B cell (primary cell): Measurements from ENCODE around the gene TRAPPC2. TPM values are rescaled to one million over a fixed set of nuclear protein-coding genes. Genes with fewer than 3 reads are reported as not detected.

Source experiments
- ATAC-seq: fragments of 200-7000 bp; cut with Tn5 transposase; one replicate; pipeline ENCODE4 v1.10.0; 2021; ENCODE audit warnings: low read depth, mild to moderate bottlenecking, moderate number of reproducible peaks, moderate library complexity
- CTCF ChIA-PET: fragments of 350-600 bp; sonication (Branson Sonifier 250); formaldehyde crosslinking; loops from one replicate; lab custom pipeline; 2021; ENCODE audit warnings: antibody characterized with exemption, inconsistent platforms; lab: Charles Lee
- POLR2A ChIA-PET: fragments of 350-600 bp; sonication (Branson Sonifier 250); formaldehyde crosslinking; loops from one replicate; lab custom pipeline; 2021; ENCODE audit warnings: antibody characterized with exemption; lab: Charles Lee
- DNase-seq: peaks from one replicate; pipeline ENCODE4 v3.0.0; 2013
- H2AFZ ChIP-seq: 2 replicates; pipeline ENCODE4 v1.6.1; 2012; ENCODE audit warnings: mild to moderate bottlenecking, low read depth, low read length; ENCODE audit not compliant: insufficient read depth, poor library complexity, severe bottlenecking
- H3K27ac ChIP-seq, 2 donors: 1 replicate in 1 of 2; 2 replicates in 1 of 2; pipeline ENCODE4 v1.5.1; 2012 to 2013; ENCODE audit warnings: low read length in 2 of 2, mild to moderate bottlenecking in 2 of 2, moderate library complexity in 1 of 2
- H3K27me3 ChIP-seq, 4 experiments: fragments of 200-600 bp in 1 of 4; sonication (generic) in 1 of 4; replicated peaks in 1 of 4; 1 replicate in 2 of 4; 2 replicates in 2 of 4; pipeline versions ENCODE4 v1.6.1 to v1.7.0; 2013 to 2016; ENCODE audit warnings: low read length in 3 of 4, mild to moderate bottlenecking in 2 of 4, mixed read lengths in 1 of 4, moderate library complexity in 1 of 4; ENCODE audit not compliant: insufficient read depth in 4 of 4, control insufficient read depth in 3 of 4; ENCODE audit errors: control extremely low read depth in 1 of 4
- H3K36me3 ChIP-seq, 2 experiments: replicated peaks in 1 of 2; 1 replicate in 1 of 2; 2 replicates in 1 of 2; pipeline versions ENCODE4 v1.6.1 to v1.7.1; 2013; ENCODE audit warnings: low read length in 1 of 2; ENCODE audit not compliant: insufficient read depth in 2 of 2, control insufficient read depth in 1 of 2; ENCODE audit errors: control extremely low read depth in 1 of 2, extremely low read depth in 1 of 2
- H3K4me1 ChIP-seq, 2 donors: fragments of 200-600 bp in 1 of 2; sonication (generic) in 1 of 2; 1 replicate in 1 of 2; 2 replicates in 1 of 2; pipeline versions ENCODE4 v1.5.1 to v1.6.1; 2013 to 2017; ENCODE audit warnings: low read length in 2 of 2; ENCODE audit not compliant: control insufficient read depth in 2 of 2, insufficient read depth in 2 of 2
- H3K4me2 ChIP-seq: replicated peaks from 2 replicates; pipeline ENCODE3; 2012; ENCODE audit warnings: mild to moderate bottlenecking, low read depth, low read length; ENCODE audit not compliant: poor library complexity, severe bottlenecking
- H3K4me3 ChIP-seq, 5 experiments: fragments of 200-600 bp in 1 of 5; sonication (generic) in 1 of 5; 1 replicate in 3 of 5; 2 replicates in 2 of 5; pipeline versions ENCODE4 v1.5.1 to v1.7.0; 2011 to 2016; ENCODE audit warnings: low read length in 4 of 5, mild to moderate bottlenecking in 4 of 5, low read depth in 2 of 5, control low read depth in 1 of 5, moderate library complexity in 1 of 5; ENCODE audit not compliant: insufficient read depth in 1 of 5; ENCODE audit errors: control extremely low read depth in 1 of 5, extremely low read depth in 1 of 5
- H3K79me2 ChIP-seq: fragments of 200-600 bp; sonication (generic); one replicate; pipeline ENCODE4 v1.6.0; 2016; ENCODE audit warnings: low read length; ENCODE audit not compliant: control insufficient read depth, insufficient read depth
- H3K9ac ChIP-seq: fragments of 200-600 bp; sonication (generic); 2 replicates; pipeline ENCODE4 v1.6.1; 2017; ENCODE audit warnings: mild to moderate bottlenecking, low read length, moderate library complexity
- H3K9me3 ChIP-seq, 3 donors: one replicate each; pipeline versions ENCODE4 v1.6.1 to v1.7.1; 2013; ENCODE audit warnings: low read length in 2 of 3; ENCODE audit not compliant: control insufficient read depth in 2 of 3, insufficient read depth in 1 of 3; ENCODE audit errors: control extremely low read depth in 1 of 3
- H4K20me1 ChIP-seq: 2 replicates; pipeline ENCODE4 v1.6.0; 2012; ENCODE audit warnings: mild to moderate bottlenecking, low read length; ENCODE audit not compliant: insufficient read depth, control insufficient read depth, poor library complexity, severe bottlenecking
- H3K27ac Mint-ChIP-seq: one replicate; pipeline ENCODE4 v1.8.0; 2021; ENCODE audit warnings: mixed read lengths
- H3K27me3 Mint-ChIP-seq: one replicate; pipeline ENCODE4 v1.8.0; 2021; ENCODE audit warnings: mixed read lengths
- H3K4me1 Mint-ChIP-seq: one replicate; pipeline ENCODE4 v1.8.0; 2021; ENCODE audit warnings: mixed read lengths
- H3K4me3 Mint-ChIP-seq: one replicate; pipeline ENCODE4 v1.8.0; 2021; ENCODE audit warnings: mixed read lengths
- H3K9me3 Mint-ChIP-seq: one replicate; pipeline ENCODE4 v1.8.0; 2022; ENCODE audit warnings: mixed read lengths; ENCODE audit not compliant: insufficient read depth
- EZH2 ChIP-seq: IDR thresholded peaks from 2 replicates; pipeline ENCODE4 v1.6.1; 2012; ENCODE audit warnings: borderline replicate concordance, low read depth, mild to moderate bottlenecking, moderate library complexity, low read length; ENCODE audit not compliant: insufficient read depth, poor library complexity, severe bottlenecking
- WGBS: methylation state at CpG from one replicate; pipeline ENCODE4 v1.1.5; 2013; ENCODE audit warnings: missing lambda C conversion rate; ENCODE audit not compliant: insufficient coverage; 5-methylcytosine and 5-hydroxymethylcytosine counted together
- intact Hi-C: fragments of 100-400 bp; cut with micrococcal nuclease; formaldehyde crosslinking; loops from one replicate; pipeline ENCODE4 v1.10.0; 2022
- polyA plus RNA-seq: library from polyadenylated mRNA; depleted of rRNA; stranded (reverse); fragments of >200 nt; gene quantifications from 2 replicates; pipeline ENCODE4 v1.2.3, GENCODE V29; 2012
- total RNA-seq, 2 donors: library from RNA; stranded (reverse); fragments of 120-200 nt in 1 of 2; gene quantifications; 1 replicate in 1 of 2; 2 replicates in 1 of 2; pipeline versions ENCODE4 v1.2.3 to v1.2.4, GENCODE V29; 2013 to 2022
- TF ChIP-seq, protein P1 (sequence below): fragments of 200-600 bp; IDR thresholded peaks from one replicate; pipeline ENCODE4 v1.8.0; 2022; ENCODE audit warnings: antibody characterized with exemption, mild to moderate bottlenecking

Gene TRAPPC2
- total and polyA plus RNA-seq, 2 donors (not counting 1 experiment from before 2014, with no cell fraction given), result 27.0 to 28.0 TPM

- TF ChIP-seq, protein P1, sequence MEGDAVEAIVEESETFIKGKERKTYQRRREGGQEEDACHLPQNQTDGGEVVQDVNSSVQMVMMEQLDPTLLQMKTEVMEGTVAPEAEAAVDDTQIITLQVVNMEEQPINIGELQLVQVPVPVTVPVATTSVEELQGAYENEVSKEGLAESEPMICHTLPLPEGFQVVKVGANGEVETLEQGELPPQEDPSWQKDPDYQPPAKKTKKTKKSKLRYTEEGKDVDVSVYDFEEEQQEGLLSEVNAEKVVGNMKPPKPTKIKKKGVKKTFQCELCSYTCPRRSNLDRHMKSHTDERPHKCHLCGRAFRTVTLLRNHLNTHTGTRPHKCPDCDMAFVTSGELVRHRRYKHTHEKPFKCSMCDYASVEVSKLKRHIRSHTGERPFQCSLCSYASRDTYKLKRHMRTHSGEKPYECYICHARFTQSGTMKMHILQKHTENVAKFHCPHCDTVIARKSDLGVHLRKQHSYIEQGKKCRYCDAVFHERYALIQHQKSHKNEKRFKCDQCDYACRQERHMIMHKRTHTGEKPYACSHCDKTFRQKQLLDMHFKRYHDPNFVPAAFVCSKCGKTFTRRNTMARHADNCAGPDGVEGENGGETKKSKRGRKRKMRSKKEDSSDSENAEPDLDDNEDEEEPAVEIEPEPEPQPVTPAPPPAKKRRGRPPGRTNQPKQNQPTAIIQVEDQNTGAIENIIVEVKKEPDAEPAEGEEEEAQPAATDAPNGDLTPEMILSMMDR, result no peak
- no peak for TF ChIP-seq EZH2
- H3K27ac ChIP-seq, result no peak overlapping the region
- no peak overlapping the region for H3K27ac Mint-ChIP-seq
- H3K4me2 ChIP-seq, result no peak overlapping the region
- H3K9me3 Mint-ChIP-seq, result no peaks in the 10 kb centered on the region
- H3K4me3 Mint-ChIP-seq, result no peak overlapping the region
- no peaks in the 10 kb centered on the region for H3K4me1 ChIP-seq
- H3K4me1 Mint-ChIP-seq, result no peaks in the 10 kb centered on the region
- DNase-seq, result no peak
- H3K27me3 Mint-ChIP-seq, result no peaks in the 10 kb centered on the region
- intact Hi-C loops, result no loop called here
- POLR2A ChIA-PET, result no interaction called here
- no peaks in the 10 kb centered on the region for H3K9me3 ChIP-seq
- H2AFZ ChIP-seq, result no peak overlapping the region
- WGBS, result 100% methylated on average over 2 of the region's 4 CpGs
- no peaks in the 10 kb centered on the region for H3K27me3 ChIP-seq
- H3K79me2 ChIP-seq, result no peaks in the 10 kb centered on the region
- H4K20me1 ChIP-seq, result no peaks in the 10 kb centered on the region
- peaks cover 0 to 18% of the 10 kb centered on the region in 2 experiments for H3K36me3 ChIP-seq
- CTCF ChIA-PET, result no interaction called here
- H3K9ac ChIP-seq, result no peak overlapping the region
- no peak overlapping the region for H3K4me3 ChIP-seq
- ATAC-seq, result no peak
Measured at GRCh38 chrX:13776387-13776786, 42.0 kb upstream of the TRAPPC2 start.

- Histone ChIP-seq H3K9me3 (no peaks in the 10 kb centered on the region), H3K4me1 (no peaks in the 10 kb centered on the region), H3K79me2 (no peaks in the 10 kb centered on the region), H2AFZ (no peak overlapping the region), H3K27ac (no peak overlapping the region), H3K36me3 (peaks cover 0 to 23% of the 10 kb centered on the region in 2 experiments), H3K9ac (no peak overlapping the region), H4K20me1 (no peaks in the 10 kb centered on the region), H3K27me3 (no peaks in the 10 kb centered on the region), H3K4me2 (no peak overlapping the region), H3K4me3 (no peak overlapping the region)
- intact Hi-C loops, result no loop called here
- H3K9me3 Mint-ChIP-seq, result no peaks in the 10 kb centered on the region
- no peak overlapping the region for H3K27ac Mint-ChIP-seq
- DNase-seq (no peak), ATAC-seq (no peak)
- TF ChIP-seq, protein P1, result no peak
- TF ChIP-seq EZH2, result no peak
- H3K27me3 Mint-ChIP-seq, result no peaks in the 10 kb centered on the region
- no peaks in the 10 kb centered on the region for H3K4me1 Mint-ChIP-seq
- POLR2A ChIA-PET, result no interaction called here
- no peak overlapping the region for H3K4me3 Mint-ChIP-seq
- CTCF ChIA-PET, result interaction anchor here (0.6 kb wide), 1 partner anchor 76 kb away, joined by 5 read pairs; no protein-coding TSS in a partner anchor
- no CpG with 5 or more reads among the region's 3 CpGs for WGBS
Measured at GRCh38 chrX:13775837-13776236, 41.4 kb upstream of the TRAPPC2 start.
